ENCODE results near the gene FBLN2. TPM values are rescaled to one million over a fixed set of nuclear protein-coding genes. Genes with fewer than 3 reads are reported as not detected.

FBLN2 gene
- total RNA-seq, 2 donors from 2014 or later = not detected

DNA sequence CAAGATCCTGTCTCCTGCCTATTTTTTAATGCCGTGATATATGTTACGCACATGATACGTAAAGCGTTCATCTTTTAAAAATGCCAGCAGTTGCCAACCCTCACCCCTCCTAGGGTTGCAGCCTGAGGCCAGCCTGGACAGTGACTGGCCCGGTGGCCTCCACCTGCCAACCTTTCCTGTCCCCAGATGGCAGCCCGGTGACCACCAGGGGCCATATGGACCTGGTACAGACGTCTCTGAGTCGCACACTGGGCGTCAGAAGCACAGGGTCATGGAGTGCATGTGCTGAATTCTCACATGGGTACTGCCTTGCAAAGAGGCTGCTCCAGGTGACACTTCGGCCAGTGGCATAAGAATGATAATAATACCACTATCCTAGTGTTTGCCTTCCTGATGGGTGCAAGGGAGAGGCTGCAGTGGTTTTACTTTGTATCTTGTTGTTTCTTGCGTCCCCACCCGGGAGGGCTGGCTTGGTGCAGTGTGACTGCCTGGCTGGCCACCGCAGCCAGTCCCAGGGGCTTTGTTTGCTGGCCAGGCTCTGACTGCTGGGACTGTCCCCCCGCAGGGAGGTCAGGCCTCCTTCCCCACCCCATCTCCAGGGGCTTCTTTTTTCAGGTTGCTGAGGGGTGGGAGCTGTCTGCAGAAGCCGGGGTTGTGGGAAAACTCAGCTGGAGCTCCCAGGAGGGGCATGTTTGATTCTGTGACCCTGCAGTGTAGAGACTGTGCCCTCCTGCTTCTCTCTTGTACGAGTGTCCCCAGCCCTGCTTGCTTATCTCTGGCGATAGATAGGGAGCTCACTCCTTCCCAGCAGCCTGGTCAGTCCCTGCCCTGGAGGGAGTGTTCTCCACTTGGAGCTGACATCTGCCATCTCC is 16.9 kb downstream of the FBLN2 start:
- no peak for DNase-seq (ENCODE audit: low spot score in 2 of 2)
- Mint-ChIP-seq H3K9me3 (no peaks in the 10 kb centered on the region), H3K27ac (no peak overlapping the region), H3K36me3 (no peaks in the 10 kb centered on the region)
- ATAC-seq = no peak

DNA sequence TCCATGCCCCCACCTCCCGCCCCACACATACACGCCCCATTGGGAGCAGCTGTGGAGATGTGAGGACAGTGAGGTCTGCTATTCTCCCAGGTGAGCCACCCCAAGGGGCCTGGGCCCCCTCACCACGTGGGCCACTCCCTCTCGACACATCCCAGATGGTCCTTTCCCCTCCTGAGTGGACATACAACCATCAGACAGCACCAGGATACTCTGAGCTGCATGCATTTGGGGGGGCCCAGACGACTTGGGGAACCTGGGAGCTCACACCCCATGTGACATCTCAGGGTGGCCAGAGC is 17.5 kb downstream of the FBLN2 start:
- DNase-seq (ENCODE audit: low spot score in 2 of 2) (no peak), ATAC-seq (no peak)
- no peaks in the 10 kb centered on the region for H3K9me3 Mint-ChIP-seq
- no peak overlapping the region for H3K27ac Mint-ChIP-seq
- no peaks in the 10 kb centered on the region for H3K36me3 Mint-ChIP-seq

DNA sequence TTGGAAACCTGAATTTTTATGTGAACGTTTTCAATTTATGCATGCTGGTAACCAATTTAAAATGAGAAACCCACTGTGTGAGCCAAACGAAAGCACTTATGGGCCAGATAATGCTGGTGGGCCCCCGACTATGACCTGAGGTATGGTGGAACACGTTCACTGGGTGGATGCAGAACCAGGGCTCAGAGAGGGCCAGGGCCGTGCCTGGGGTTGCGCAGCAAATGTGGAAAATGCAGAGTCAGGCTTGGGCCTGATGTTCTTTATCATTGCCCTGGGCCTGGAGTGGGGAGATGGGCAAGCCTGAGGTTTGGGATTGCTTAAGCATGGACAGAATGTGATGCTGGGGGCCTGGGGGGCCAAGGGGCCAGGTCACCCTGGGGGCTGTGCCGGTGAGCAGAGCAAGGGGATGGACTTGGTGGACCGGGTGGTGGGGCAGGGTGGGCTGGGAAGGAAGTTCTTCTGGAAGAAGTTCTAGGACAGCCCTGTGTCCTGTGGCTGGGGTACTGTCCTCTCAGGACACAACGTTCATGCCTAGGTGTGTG is 17.9 kb downstream of the FBLN2 start:
- Mint-ChIP-seq H3K9me3 (no peaks in the 10 kb centered on the region), H3K36me3 (no peaks in the 10 kb centered on the region), H3K27ac (no peak overlapping the region)
- DNase-seq (ENCODE audit: low spot score in 2 of 2) (no peak), ATAC-seq (no peak)

GRCh38 chr3:13567684-13568514 is 19.0 kb downstream of the FBLN2 start:
- Mint-ChIP-seq H3K9me3 (no peaks in the 10 kb centered on the region), H3K36me3 (no peaks in the 10 kb centered on the region), H3K27ac (peak overlapping the region in 1 of 2 donors; percentile 60)
- ATAC-seq = no peak
- DNase-seq (ENCODE audit: low spot score in 2 of 2) = no peak

DNA sequence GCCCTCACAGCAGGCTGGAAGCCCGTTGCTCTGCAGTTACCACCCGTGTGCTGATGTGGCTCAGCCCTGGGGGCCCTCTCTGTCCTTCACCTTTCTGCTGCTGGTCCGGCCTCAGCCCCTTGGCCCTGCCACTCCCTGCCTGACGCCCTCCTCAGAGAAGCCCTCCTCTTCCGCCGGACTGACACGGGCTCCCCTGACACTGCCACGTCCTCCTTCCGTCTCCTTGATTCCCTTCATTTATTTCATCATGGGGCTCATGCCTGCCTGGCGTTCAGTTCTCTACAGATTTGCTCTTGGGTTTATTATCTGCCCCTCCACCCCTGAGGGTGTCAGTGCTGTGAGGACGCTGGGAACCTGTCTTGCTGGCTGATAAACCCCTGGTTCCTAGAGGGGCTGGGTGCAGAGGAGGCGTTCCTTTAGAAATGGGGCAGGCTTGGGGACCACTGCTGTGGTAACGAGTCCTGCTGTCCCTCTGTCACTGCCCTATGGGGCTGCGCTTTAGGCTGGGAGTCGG is 19.6 kb downstream of the FBLN2 start:
- ATAC-seq (no peak), DNase-seq (ENCODE audit: low spot score in 2 of 2) (no peak)
- Mint-ChIP-seq H3K27ac (peak overlapping the region in 1 of 2 donors; percentile 60), H3K9me3 (no peaks in the 10 kb centered on the region), H3K36me3 (no peaks in the 10 kb centered on the region)

DNA sequence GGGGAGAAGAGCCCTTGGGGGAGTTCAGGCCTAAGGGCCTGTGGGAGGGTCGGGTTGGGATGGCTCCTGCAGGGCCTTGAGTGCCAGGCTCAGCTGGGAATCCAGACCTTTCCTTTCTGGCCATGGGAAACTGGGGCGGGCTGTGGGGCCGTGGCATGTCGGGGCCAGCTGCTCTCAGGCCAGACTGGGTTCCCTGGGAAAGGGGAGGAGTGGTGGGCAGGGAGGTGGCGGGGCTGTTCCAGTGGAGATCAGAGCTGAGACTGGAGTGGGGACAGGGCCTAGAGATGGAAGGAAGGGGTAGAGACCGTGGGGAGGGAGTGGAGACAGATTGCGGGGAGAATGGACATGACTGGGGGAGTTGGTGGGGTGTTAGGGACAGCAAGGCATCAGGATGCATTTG is 20.3 kb downstream of the FBLN2 start:
- DNase-seq (ENCODE audit: low spot score in 2 of 2) (no peak), ATAC-seq (no peak)
- H3K36me3 Mint-ChIP-seq = no peaks in the 10 kb centered on the region
- H3K9me3 Mint-ChIP-seq = no peaks in the 10 kb centered on the region
- H3K27ac Mint-ChIP-seq = no peak overlapping the region

- no peak for DNase-seq (ENCODE audit: low spot score in 2 of 2)
- Mint-ChIP-seq H3K9me3 (no peaks in the 10 kb centered on the region), H3K36me3 (no peaks in the 10 kb centered on the region), H3K27ac (peak overlapping the region in 1 of 2 donors; percentile 77)
- no peak for ATAC-seq
These were observed 20.9 kb downstream of the FBLN2 start for GRCh38 chr3:13569641-13570390.

GRCh38 chr3:13570391-13571194 is 21.7 kb downstream of the FBLN2 start:
- no peaks in the 10 kb centered on the region for H3K36me3 Mint-ChIP-seq
- no peak for ATAC-seq
- no peaks in the 10 kb centered on the region for H3K9me3 Mint-ChIP-seq
- no peak for DNase-seq (ENCODE audit: low spot score in 2 of 2)
- no peak overlapping the region for H3K27ac Mint-ChIP-seq

DNA sequence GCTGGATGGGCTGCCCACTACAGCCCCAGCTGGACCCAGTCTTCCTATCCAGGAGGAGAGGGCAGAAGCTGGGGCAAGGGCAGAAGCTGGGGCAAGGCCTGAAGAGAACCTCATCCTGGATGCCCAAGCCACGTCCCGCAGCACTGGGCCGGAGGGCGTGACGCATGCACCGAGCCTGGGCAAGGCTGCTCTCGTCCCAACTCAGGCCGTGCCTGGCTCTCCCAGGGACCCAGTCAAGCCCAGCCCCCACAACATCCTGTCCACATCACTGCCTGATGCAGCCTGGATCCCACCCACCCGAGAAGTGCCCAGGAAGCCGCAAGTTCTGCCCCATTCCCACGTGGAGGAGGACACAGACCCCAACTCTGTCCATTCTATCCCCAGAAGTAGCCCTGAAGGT is 22.3 kb downstream of the FBLN2 start:
- Mint-ChIP-seq H3K27ac (no peak overlapping the region), H3K9me3 (no peaks in the 10 kb centered on the region), H3K36me3 (no peaks in the 10 kb centered on the region)
- ATAC-seq (no peak), DNase-seq (ENCODE audit: low spot score in 2 of 2) (no peak)

DNA sequence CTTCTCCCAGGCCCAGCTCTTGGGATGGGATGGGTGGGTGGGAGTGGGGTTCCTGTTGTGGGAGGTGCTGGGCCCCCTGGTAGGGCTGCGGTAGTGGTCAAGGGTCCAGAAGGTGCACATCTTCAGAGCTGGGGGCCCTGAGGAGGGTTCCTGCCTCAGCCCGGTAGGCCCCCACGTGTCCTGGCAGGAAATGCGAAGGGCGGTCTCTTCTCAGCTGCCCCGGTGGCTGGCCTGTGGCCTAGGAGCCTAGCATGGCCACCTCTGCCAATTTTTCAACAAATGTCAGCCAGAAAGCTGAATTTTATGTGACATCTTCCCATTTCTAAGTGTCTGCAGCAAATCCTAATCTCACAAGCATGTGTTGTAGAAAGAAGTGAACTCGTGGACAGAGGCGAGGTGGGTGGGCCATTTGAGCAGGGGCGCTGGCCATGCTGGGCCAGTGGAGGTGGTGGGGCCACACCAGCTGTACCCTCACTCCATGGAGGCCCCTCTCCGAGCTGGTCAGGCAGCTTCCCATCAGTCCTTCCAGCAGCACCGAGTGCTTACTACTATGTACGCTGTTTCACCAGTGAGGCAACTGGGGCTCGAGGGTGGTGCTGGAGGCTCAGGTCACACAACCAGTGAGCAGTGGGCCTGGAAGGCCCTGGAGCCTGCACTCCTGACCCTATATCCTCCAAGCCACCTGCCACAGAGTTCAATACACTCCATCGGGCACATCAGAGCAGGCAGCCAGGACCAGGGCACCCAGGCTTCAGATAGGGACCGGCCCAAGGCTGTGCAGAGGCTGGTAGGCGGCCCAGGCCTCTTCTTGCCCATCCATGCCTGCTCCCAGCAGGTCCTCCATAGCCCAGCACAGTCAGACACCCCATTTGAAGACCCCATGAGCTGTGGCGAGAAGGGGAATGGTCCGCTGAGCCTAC is 23.2 kb downstream of the FBLN2 start:
- ATAC-seq = no peak
- Mint-ChIP-seq H3K9me3 (no peaks in the 10 kb centered on the region), H3K36me3 (no peaks in the 10 kb centered on the region), H3K27ac (no peak overlapping the region)
- DNase-seq (ENCODE audit: low spot score in 2 of 2) = no peak

- no peaks in the 10 kb centered on the region for H3K36me3 Mint-ChIP-seq
- DNase-seq (ENCODE audit: low spot score in 2 of 2) = no peak
- H3K9me3 Mint-ChIP-seq = no peaks in the 10 kb centered on the region
- ATAC-seq = no peak
- H3K27ac Mint-ChIP-seq = no peak overlapping the region
These were observed 24.1 kb downstream of the FBLN2 start for GRCh38 chr3:13572926-13573623.

- no peak for ATAC-seq
- Mint-ChIP-seq H3K27ac (no peak overlapping the region), H3K36me3 (no peaks in the 10 kb centered on the region), H3K9me3 (no peaks in the 10 kb centered on the region)
- no peak for DNase-seq (ENCODE audit: low spot score in 2 of 2)
These were observed 25.3 kb downstream of the FBLN2 start for GRCh38 chr3:13574083-13574797.

GRCh38 chr3:13574798-13575451 is 26.0 kb downstream of the FBLN2 start:
- DNase-seq (ENCODE audit: low spot score in 2 of 2) (no peak), ATAC-seq (peak; percentile 62 to 64)
- no peaks in the 10 kb centered on the region for H3K9me3 Mint-ChIP-seq
- H3K27ac Mint-ChIP-seq = no peak overlapping the region
- H3K36me3 Mint-ChIP-seq = no peaks in the 10 kb centered on the region
